ENCODE data around the gene PRDM16.
"Not testable (repeated sequence)": the region's sequence is repeated elsewhere in the genome, so short reads cannot be mapped to it uniquely, and the experiment has no call there.

PRDM16 gene

GRCh38 chr1:3233031-3233430 is 164.0 kb downstream of the PRDM16 start:
- no peak for DNase-seq

GRCh38 chr1:3233551-3233950 is 164.5 kb downstream of the PRDM16 start:
- no peak for DNase-seq

GRCh38 chr1:3234281-3234680 is 165.3 kb downstream of the PRDM16 start:
- DNase-seq: no peak

GRCh38 chr1:3234956-3235355 is 166.0 kb downstream of the PRDM16 start:
- no peak for DNase-seq

- no peak for DNase-seq
Observed at GRCh38 chr1:3235496-3235895, 166.5 kb downstream of the PRDM16 start.

- no peak for DNase-seq
Observed at GRCh38 chr1:3236361-3236760, 167.4 kb downstream of the PRDM16 start.

- DNase-seq: no peak
Observed at GRCh38 chr1:3236955-3237354, 168.0 kb downstream of the PRDM16 start.

- no peak for DNase-seq
Observed at GRCh38 chr1:3237570-3237969, 168.6 kb downstream of the PRDM16 start.

- no peak for DNase-seq
Observed at GRCh38 chr1:3237994-3238702, 169.1 kb downstream of the PRDM16 start.

GRCh38 chr1:3238703-3239278 is 169.8 kb downstream of the PRDM16 start:
- no peak for DNase-seq

GRCh38 chr1:3239991-3240390 is 171.0 kb downstream of the PRDM16 start:
- not testable (repeated sequence) for DNase-seq

GRCh38 chr1:3240524-3241235 is 171.7 kb downstream of the PRDM16 start:
- no peak for DNase-seq

- no peak for DNase-seq
Observed at GRCh38 chr1:3241236-3241550, 172.2 kb downstream of the PRDM16 start.

- no peak for DNase-seq
Observed at GRCh38 chr1:3241673-3242407, 172.8 kb downstream of the PRDM16 start.

- no peak for DNase-seq
Observed at GRCh38 chr1:3242408-3243260, 173.6 kb downstream of the PRDM16 start.

- DNase-seq: no peak
Observed at GRCh38 chr1:3243304-3243703, 174.3 kb downstream of the PRDM16 start.

GRCh38 chr1:3244025-3244926 is 175.3 kb downstream of the PRDM16 start:
- DNase-seq: no peak

- peak; percentile 26 for DNase-seq
Observed at GRCh38 chr1:3244927-3245315, 175.9 kb downstream of the PRDM16 start.

GRCh38 chr1:3245344-3245743 is 176.3 kb downstream of the PRDM16 start:
- DNase-seq: no peak

- no peak for DNase-seq
Observed at GRCh38 chr1:3245768-3246167, 176.8 kb downstream of the PRDM16 start.

- DNase-seq: no peak
Observed at GRCh38 chr1:3246251-3246650, 177.2 kb downstream of the PRDM16 start.
